Measurements from ENCODE around the gene BMPR1B.

Gene BMPR1B

GRCh38 chr4:94918543-94918942 is 160.8 kb downstream of the BMPR1B start:
- no peak for DNase-seq

GRCh38 chr4:94920369-94920768 is 162.6 kb downstream of the BMPR1B start:
- no peak for DNase-seq

- no peak for DNase-seq
These were observed 166.8 kb downstream of the BMPR1B start for GRCh38 chr4:94924566-94924965.

GRCh38 chr4:94925764-94926347 is 168.1 kb downstream of the BMPR1B start:
- DNase-seq: no peak

GRCh38 chr4:94926936-94927335 is 169.2 kb downstream of the BMPR1B start:
- no peak for DNase-seq

GRCh38 chr4:94927696-94928095 is 169.9 kb downstream of the BMPR1B start:
- DNase-seq: no peak

- DNase-seq: no peak
These were observed 171.9 kb downstream of the BMPR1B start for GRCh38 chr4:94929696-94930095.

- DNase-seq: no peak
These were observed 173.9 kb downstream of the BMPR1B start for GRCh38 chr4:94931626-94932025.

GRCh38 chr4:94932366-94932765 is 174.6 kb downstream of the BMPR1B start:
- DNase-seq: no peak

GRCh38 chr4:94933799-94934198 is 176.0 kb downstream of the BMPR1B start:
- no peak for DNase-seq

- no peak for DNase-seq
These were observed 176.4 kb downstream of the BMPR1B start for GRCh38 chr4:94934201-94934600.

- no peak for DNase-seq
These were observed 177.1 kb downstream of the BMPR1B start for GRCh38 chr4:94934864-94935263.

GRCh38 chr4:94936854-94937253 is 179.1 kb downstream of the BMPR1B start:
- DNase-seq: no peak

- DNase-seq: no peak
These were observed 182.2 kb downstream of the BMPR1B start for GRCh38 chr4:94939791-94940519.

GRCh38 chr4:94940520-94940908 is 182.8 kb downstream of the BMPR1B start:
- no peak for DNase-seq

- no peak for DNase-seq
These were observed 184.0 kb downstream of the BMPR1B start for GRCh38 chr4:94941706-94942105.

GRCh38 chr4:94944726-94945125 is 187.0 kb downstream of the BMPR1B start:
- DNase-seq: no peak

- no peak for DNase-seq
These were observed 189.9 kb downstream of the BMPR1B start for GRCh38 chr4:94947681-94948108.

- DNase-seq: no peak
These were observed 196.5 kb downstream of the BMPR1B start for GRCh38 chr4:94954251-94954650.

GRCh38 chr4:94957030-94957429 is 199.3 kb downstream of the BMPR1B start:
- DNase-seq: no peak

GRCh38 chr4:94959307-94959706 is 201.6 kb downstream of the BMPR1B start:
- DNase-seq: no peak

GRCh38 chr4:94960708-94961107 is 203.0 kb downstream of the BMPR1B start:
- DNase-seq: no peak

GRCh38 chr4:94961420-94961819 is 203.7 kb downstream of the BMPR1B start:
- DNase-seq: no peak

- DNase-seq: no peak
These were observed 204.7 kb downstream of the BMPR1B start for GRCh38 chr4:94962484-94962883.

- no peak for DNase-seq
These were observed 208.1 kb downstream of the BMPR1B start for GRCh38 chr4:94965852-94966251.
